DOHH2 (cell line): ENCODE results near the gene HACD2.

Experiments used
- H3F3A ChIP-seq: fragments of 200-600 bp; sonication (generic), shearing (Covaris generic); 2 replicates; pipeline ENCODE4 v1.6.0; 2016; ENCODE audit warnings: antibody characterized with exemption, mild to moderate bottlenecking; ENCODE audit not compliant: control insufficient read depth, insufficient read depth
- H3K27ac ChIP-seq: fragments of 200-600 bp; sonication (generic); 2 replicates; pipeline ENCODE4 v1.5.1; 2014; ENCODE audit warnings: low read depth, mild to moderate bottlenecking, low read length, moderate library complexity
- H3K27me3 ChIP-seq: fragments of 200-600 bp; sonication (generic); 2 replicates; pipeline ENCODE4 v1.6.1; 2014; ENCODE audit warnings: mild to moderate bottlenecking, low read length, mixed read lengths; ENCODE audit not compliant: control insufficient read depth
- H3K36me3 ChIP-seq: fragments of 200-600 bp; sonication (generic); 2 replicates; pipeline ENCODE4 v1.6.1; 2014; ENCODE audit warnings: mild to moderate bottlenecking, low read length, moderate library complexity, mixed read lengths; ENCODE audit not compliant: control insufficient read depth
- H3K4me1 ChIP-seq: fragments of 200-600 bp; sonication (generic); 2 replicates; pipeline ENCODE4 v1.6.1; 2014; ENCODE audit warnings: mild to moderate bottlenecking, low read length, mixed read lengths; ENCODE audit not compliant: control insufficient read depth
- H3K4me2 ChIP-seq: fragments of 200-600 bp; sonication (generic); 2 replicates; pipeline ENCODE4 v1.6.0; 2014; ENCODE audit warnings: mild to moderate bottlenecking, low read length, moderate library complexity
- H3K4me3 ChIP-seq: fragments of 200-600 bp; sonication (generic); 2 replicates; pipeline ENCODE4 v1.5.1; 2014; ENCODE audit warnings: mild to moderate bottlenecking, low read length, mixed read lengths
- H3K79me2 ChIP-seq: fragments of 200-600 bp; sonication (generic); 2 replicates; pipeline ENCODE4 v1.6.1; 2014; ENCODE audit warnings: mild to moderate bottlenecking, low read length, mixed read lengths; ENCODE audit not compliant: control insufficient read depth
- H3K9me2 ChIP-seq: fragments of 200-600 bp; sonication (generic); replicated peaks from 2 replicates; pipeline ENCODE4 v1.6.1; 2014; ENCODE audit warnings: mild to moderate bottlenecking, low read length, mixed read lengths; ENCODE audit not compliant: control insufficient read depth
- H3K9me3 ChIP-seq: fragments of 200-600 bp; sonication (generic); 2 replicates; pipeline ENCODE4 v1.6.1; 2014; ENCODE audit warnings: antibody characterized with exemption, low read length, mixed read lengths; ENCODE audit not compliant: control insufficient read depth, insufficient read depth
- H4K20me1 ChIP-seq: fragments of 200-600 bp; sonication (generic); 2 replicates; pipeline ENCODE4 v1.6.0; 2014; ENCODE audit warnings: low read depth, mild to moderate bottlenecking, antibody characterized with exemption, low read length, moderate library complexity; ENCODE audit not compliant: control insufficient read depth, insufficient read depth
- EZH2phosphoT487 ChIP-seq: fragments of 200-600 bp; sonication (generic); IDR thresholded peaks from 2 replicates; pipeline ENCODE4 v1.6.1; 2017; ENCODE audit warnings: borderline replicate concordance, mild to moderate bottlenecking, antibody characterized with exemption, low read length, moderate library complexity, mixed read lengths
- TF ChIP-seq, protein P1 (sequence below): fragments of 200-600 bp; sonication (generic); IDR thresholded peaks from one replicate; pipeline ENCODE4 v1.5.1; 2014; ENCODE audit warnings: antibody characterized with exemption, mild to moderate bottlenecking, low read depth, low read length; ENCODE audit not compliant: poor library complexity, severe bottlenecking

Gene HACD2

DNA sequence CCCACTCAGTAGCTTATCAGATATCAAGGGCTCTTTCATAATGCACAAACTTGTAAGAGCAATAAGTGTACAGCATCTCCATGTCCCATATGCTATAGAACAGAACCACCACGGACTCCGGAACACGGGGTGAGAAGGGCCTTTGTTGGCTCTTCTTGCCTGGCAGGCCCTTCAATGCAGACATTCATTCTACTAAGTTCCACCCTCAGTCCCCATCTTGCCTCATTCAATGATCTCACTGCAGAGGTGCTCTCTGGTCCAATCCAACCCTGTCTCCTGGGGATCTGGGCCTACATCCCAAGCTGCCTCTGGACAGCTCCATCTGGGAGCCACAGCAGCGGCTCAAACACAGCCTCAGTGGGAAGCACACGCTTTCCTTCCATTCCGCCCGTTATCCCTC lies 16.8 kb downstream of the HACD2 start:
- Histone ChIP-seq H3K4me3 (no peak overlapping the region), H3K9me2 (no peaks in the 10 kb centered on the region), H3K27ac (no peak overlapping the region), H3K36me3 (peaks cover 10% of the 10 kb centered on the region), H4K20me1 (no peaks in the 10 kb centered on the region), H3K4me2 (no peak overlapping the region), H3F3A (no peaks in the 10 kb centered on the region), H3K79me2 (no peaks in the 10 kb centered on the region), H3K9me3 (no peaks in the 10 kb centered on the region), H3K27me3 (no peaks in the 10 kb centered on the region), H3K4me1 (no peaks in the 10 kb centered on the region; the same call in 1 of the 2 replicates)
- TF ChIP-seq, protein P1, sequence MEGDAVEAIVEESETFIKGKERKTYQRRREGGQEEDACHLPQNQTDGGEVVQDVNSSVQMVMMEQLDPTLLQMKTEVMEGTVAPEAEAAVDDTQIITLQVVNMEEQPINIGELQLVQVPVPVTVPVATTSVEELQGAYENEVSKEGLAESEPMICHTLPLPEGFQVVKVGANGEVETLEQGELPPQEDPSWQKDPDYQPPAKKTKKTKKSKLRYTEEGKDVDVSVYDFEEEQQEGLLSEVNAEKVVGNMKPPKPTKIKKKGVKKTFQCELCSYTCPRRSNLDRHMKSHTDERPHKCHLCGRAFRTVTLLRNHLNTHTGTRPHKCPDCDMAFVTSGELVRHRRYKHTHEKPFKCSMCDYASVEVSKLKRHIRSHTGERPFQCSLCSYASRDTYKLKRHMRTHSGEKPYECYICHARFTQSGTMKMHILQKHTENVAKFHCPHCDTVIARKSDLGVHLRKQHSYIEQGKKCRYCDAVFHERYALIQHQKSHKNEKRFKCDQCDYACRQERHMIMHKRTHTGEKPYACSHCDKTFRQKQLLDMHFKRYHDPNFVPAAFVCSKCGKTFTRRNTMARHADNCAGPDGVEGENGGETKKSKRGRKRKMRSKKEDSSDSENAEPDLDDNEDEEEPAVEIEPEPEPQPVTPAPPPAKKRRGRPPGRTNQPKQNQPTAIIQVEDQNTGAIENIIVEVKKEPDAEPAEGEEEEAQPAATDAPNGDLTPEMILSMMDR = no peak
- TF ChIP-seq EZH2phosphoT487 = no peak

DNA sequence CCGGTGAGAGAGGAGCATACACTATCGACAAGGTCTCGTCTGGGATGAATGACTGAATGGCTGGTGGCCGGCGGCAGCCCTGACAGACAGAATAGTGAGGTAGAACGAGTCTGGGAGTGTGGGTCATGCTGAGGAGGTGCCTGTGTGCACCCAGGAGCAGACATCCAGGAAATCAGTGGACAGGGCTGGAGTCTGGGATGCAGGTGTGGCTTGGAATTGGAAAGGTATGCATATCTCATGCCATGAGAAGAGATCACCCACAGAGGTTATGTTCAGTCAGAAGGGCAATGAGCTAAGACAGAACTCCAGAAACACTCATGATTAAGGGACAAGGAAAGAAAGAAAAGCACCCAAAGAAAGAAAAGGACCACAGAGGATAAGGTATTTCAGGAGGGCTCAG lies 20.8 kb downstream of the HACD2 start:
- no peaks in the 10 kb centered on the region for H3K9me2 ChIP-seq
- no peaks in the 10 kb centered on the region for H3K79me2 ChIP-seq
- TF ChIP-seq, protein P1 = no peak
- no peak for TF ChIP-seq EZH2phosphoT487
- no peaks in the 10 kb centered on the region for H3K27me3 ChIP-seq
- no peak overlapping the region for H3K4me2 ChIP-seq
- H3F3A ChIP-seq = no peaks in the 10 kb centered on the region
- H3K27ac ChIP-seq = no peak overlapping the region
- H3K36me3 ChIP-seq = peaks cover 7% of the 10 kb centered on the region; the same call in 1 of the 2 replicates
- H4K20me1 ChIP-seq = no peaks in the 10 kb centered on the region
- no peaks in the 10 kb centered on the region for H3K9me3 ChIP-seq
- no peaks in the 10 kb centered on the region for H3K4me1 ChIP-seq
- no peak overlapping the region for H3K4me3 ChIP-seq

DNA sequence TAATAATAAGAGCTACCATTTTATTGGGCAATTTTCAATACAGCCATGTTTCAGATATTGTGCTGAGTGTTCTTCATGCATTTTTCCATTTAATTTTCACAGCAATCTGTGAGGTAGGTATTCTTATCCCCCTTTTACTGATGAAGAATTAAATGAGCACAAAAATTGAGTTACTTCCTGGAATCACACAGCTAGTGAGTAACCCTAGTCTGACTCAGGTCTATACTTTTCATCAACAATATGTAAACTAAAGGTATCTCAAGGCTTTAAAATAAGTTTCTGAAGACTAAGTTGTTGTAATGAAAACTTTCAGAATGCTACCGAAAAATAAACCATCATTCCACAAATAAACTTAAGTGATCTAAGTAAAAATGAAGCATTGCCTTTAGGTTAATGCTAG lies 22.3 kb downstream of the HACD2 start:
- Histone ChIP-seq H3K27me3 (no peaks in the 10 kb centered on the region), H3K9me3 (no peaks in the 10 kb centered on the region), H3K4me2 (no peak overlapping the region), H3F3A (no peaks in the 10 kb centered on the region), H3K36me3 (peaks cover 4% of the 10 kb centered on the region; the same call in 1 of the 2 replicates), H3K4me3 (no peak overlapping the region), H3K4me1 (no peaks in the 10 kb centered on the region), H4K20me1 (no peaks in the 10 kb centered on the region; the same call in 1 of the 2 replicates), H3K9me2 (no peaks in the 10 kb centered on the region), H3K79me2 (no peaks in the 10 kb centered on the region), H3K27ac (no peak overlapping the region)
- TF ChIP-seq EZH2phosphoT487 = no peak
- TF ChIP-seq, protein P1 = no peak
